ENCODE measurements around the gene TMEM81.

The TMEM81 gene

GRCh38 chr1:205057808-205058575, 26.3 kb downstream of the TMEM81 start:
- no peak for DNase-seq

GRCh38 chr1:205056956-205057568, 27.2 kb downstream of the TMEM81 start:
- DNase-seq = no peak

GRCh38 chr1:205056188-205056611, 28.1 kb downstream of the TMEM81 start:
- no peak for DNase-seq

GRCh38 chr1:205054013-205054412, 30.2 kb downstream of the TMEM81 start:
- DNase-seq = no peak

- DNase-seq = no peak
Observed at GRCh38 chr1:205053296-205053695, 31.0 kb downstream of the TMEM81 start.

GRCh38 chr1:205052690-205053089, 31.6 kb downstream of the TMEM81 start:
- DNase-seq = no peak

- no peak for DNase-seq
Observed at GRCh38 chr1:205049479-205049878, 34.8 kb downstream of the TMEM81 start.

- no peak for DNase-seq
Observed at GRCh38 chr1:205048382-205048781, 35.9 kb downstream of the TMEM81 start.

GRCh38 chr1:205047764-205048231, 36.5 kb downstream of the TMEM81 start:
- DNase-seq = no peak

- no peak for DNase-seq
Observed at GRCh38 chr1:205046870-205047269, 37.4 kb downstream of the TMEM81 start.

- DNase-seq = no peak
Observed at GRCh38 chr1:205045146-205045545, 39.1 kb downstream of the TMEM81 start.

GRCh38 chr1:205044741-205045140, 39.5 kb downstream of the TMEM81 start:
- DNase-seq = no peak

GRCh38 chr1:205043866-205044265, 40.4 kb downstream of the TMEM81 start:
- no peak for DNase-seq

GRCh38 chr1:205042911-205043806, 41.1 kb downstream of the TMEM81 start, which contains the start of gene CNTN2:
Gene CNTN2, plus strand, starts transcription at chr1:205043212. Its CDS starts 9,974 bp downstream, at chr1:205053186.
- DNase-seq = no peak

GRCh38 chr1:205041998-205042910, 42.0 kb downstream of the TMEM81 start:
- DNase-seq = no peak

- DNase-seq = no peak
Observed at GRCh38 chr1:205041001-205041715, 43.1 kb downstream of the TMEM81 start.

- DNase-seq = no peak
Observed at GRCh38 chr1:205038132-205038786, 46.0 kb downstream of the TMEM81 start.

- no peak for DNase-seq
Observed at GRCh38 chr1:205037539-205037938, 46.7 kb downstream of the TMEM81 start.

All from activated naive CD4-positive, alpha-beta T cell treated with Interleukin-2 at 50 U/mL for 16 hours (primary cell).